HepG2 (cell line): ENCODE measurements around the gene PTPRD. TPM values are rescaled to one million over a fixed set of nuclear protein-coding genes. Genes with fewer than 3 reads are reported as not detected.

Experiments
- ATAC-seq: fragments of 200-7000 bp; cut with Tn5 transposase; 3 replicates; pipeline ENCODE4 v1.9.1; 2020; ENCODE audit warnings: mild to moderate bottlenecking, moderate library complexity
- BruUV-seq: library from RNA; stranded (reverse); fragments of 400-500 nt; replicated peaks from 2 replicates; lab custom pipeline; 2021; lab: Mats Ljungman, UMichigan
- CTCF ChIA-PET: fragments of 300-600 bp; formaldehyde crosslinking; extraction: SDS; loops from one replicate; lab custom pipeline; 2021; ENCODE audit warnings: low total read pairs, inconsistent platforms, low intra/inter-chr PET ratio; lab: Yijun Ruan, JAX
- POLR2A ChIA-PET: fragments of 350-600 bp; sonication (Branson Sonifier 250); formaldehyde crosslinking; loops from one replicate; lab custom pipeline; 2020; ENCODE audit warnings: antibody characterized with exemption, inconsistent platforms; lab: Yijun Ruan, JAX
- DNase-seq: peaks from one replicate; pipeline ENCODE4 v3.0.0-alpha.2; 2015; ENCODE audit warnings: low spot score
- FAIRE-seq: peaks from 3 replicates; lab custom pipeline; 2011; peaks lifted over from hg19 to GRCh38; lab: Jason Lieb, UNC
- H2AFZ ChIP-seq: one replicate; pipeline ENCODE4 v1.6.1; 2011; ENCODE audit warnings: low read length, inconsistent platforms
- H3K27ac ChIP-seq: fragments of 300-600 bp; 3 replicates; pipeline ENCODE4 v1.8.0; 2011; ENCODE audit warnings: mixed run types, mild to moderate bottlenecking, mixed read lengths, low read length, inconsistent platforms; ENCODE audit not compliant: insufficient read depth; ENCODE audit errors: extremely low read length
- H3K27me3 ChIP-seq, 2 experiments: fragments of 200-600 bp in 1 of 2; 2 replicates in 1 of 2; 3 replicates in 1 of 2; pipeline versions ENCODE4 v1.6.0 to v1.8.0; 2011; ENCODE audit warnings: low read length in 2 of 2, mild to moderate bottlenecking in 2 of 2, moderate library complexity in 2 of 2, inconsistent platforms in 1 of 2; ENCODE audit not compliant: insufficient read depth in 2 of 2, control insufficient read depth in 1 of 2
- H3K36me3 ChIP-seq, 2 experiments: fragments of 200-600 bp in 1 of 2; replicated peaks in 1 of 2; 2 replicates in 1 of 2; 3 replicates in 1 of 2; pipeline versions ENCODE4 v1.5.1 to v1.8.0; 2011; ENCODE audit warnings: low read length in 2 of 2, inconsistent platforms in 1 of 2; ENCODE audit not compliant: insufficient read depth in 2 of 2, control insufficient read depth in 1 of 2
- H3K4me1 ChIP-seq: 2 replicates; pipeline ENCODE4 v1.5.1; 2012; ENCODE audit warnings: low read length, inconsistent platforms; ENCODE audit not compliant: insufficient read depth
- H3K4me2 ChIP-seq: 2 replicates; pipeline ENCODE4 v1.6.0; 2011; ENCODE audit warnings: low read depth, low read length, inconsistent platforms
- H3K4me3 ChIP-seq, 3 experiments: fragments of 200-600 bp in 1 of 3; sonication (generic), shearing (Covaris generic) in 1 of 3; replicated peaks in 1 of 3; 2 replicates each; pipeline ENCODE4 v1.5.1; 2011 to 2016; ENCODE audit warnings: low read length in 3 of 3, inconsistent platforms in 2 of 3, low read depth in 2 of 3, mild to moderate bottlenecking in 2 of 3, control low read depth in 1 of 3, mixed read lengths in 1 of 3; ENCODE audit not compliant: insufficient read depth in 1 of 3
- H3K79me2 ChIP-seq: one replicate; pipeline ENCODE4 v1.6.1; 2011; ENCODE audit warnings: low read length, inconsistent platforms; ENCODE audit not compliant: insufficient read depth
- H3K9ac ChIP-seq: 2 replicates; pipeline ENCODE4 v1.6.0; 2011; ENCODE audit warnings: mild to moderate bottlenecking, low read depth, low read length, inconsistent platforms; ENCODE audit not compliant: insufficient read depth
- H3K9me3 ChIP-seq: 2 replicates; pipeline ENCODE4 v1.5.1; 2012; ENCODE audit warnings: mild to moderate bottlenecking, low read length
- H4K20me1 ChIP-seq: 2 replicates; pipeline ENCODE4 v1.6.0; 2011; ENCODE audit warnings: inconsistent platforms, mild to moderate bottlenecking, low read length, moderate library complexity; ENCODE audit not compliant: insufficient read depth
- ARNT2 ChIP-seq: sonication (generic); formaldehyde crosslinking; IDR thresholded peaks from 2 replicates; pipeline ENCODE4 v1.8.0; 2022; ENCODE audit warnings: mild to moderate bottlenecking, low read depth, missing genetic modification reagents, moderate library complexity
- CREB3 ChIP-seq: sonication (generic); formaldehyde crosslinking; IDR thresholded peaks from 2 replicates; pipeline ENCODE4 v1.5.0; 2020; ENCODE audit warnings: missing genetic modification reagents
- MED8 ChIP-seq: sonication (generic); formaldehyde crosslinking; IDR thresholded peaks from 2 replicates; pipeline ENCODE4 v1.8.1; 2023; ENCODE audit warnings: mild to moderate bottlenecking, missing genetic modification reagents; ENCODE audit not compliant: insufficient replicate concordance
- PCBP1 ChIP-seq: fragments of 200-400 bp; formaldehyde crosslinking; IDR thresholded peaks from 2 replicates; pipeline ENCODE4 v1.6.1; 2017; ENCODE audit warnings: mild to moderate bottlenecking, low read depth, low read length, borderline replicate concordance
- PHF5A ChIP-seq: IDR thresholded peaks from one replicate; pipeline ENCODE4 v1.6.1; 2018; ENCODE audit warnings: low read depth, missing genetic modification reagents; ENCODE audit not compliant: unreplicated experiment
- SRSF4 ChIP-seq: fragments of 200-400 bp; formaldehyde crosslinking; IDR thresholded peaks from one replicate; pipeline ENCODE4 v1.6.1; 2018; ENCODE audit warnings: mild to moderate bottlenecking, low read depth, low read length, moderate library complexity; ENCODE audit not compliant: poor library complexity, severe bottlenecking
- ZNF264 ChIP-seq: sonication (generic); formaldehyde crosslinking; IDR thresholded peaks from 2 replicates; pipeline ENCODE4 v1.4.0; 2020; ENCODE audit warnings: missing genetic modification reagents
- ZNF549 ChIP-seq: sonication (generic); formaldehyde crosslinking; IDR thresholded peaks from 2 replicates; pipeline ENCODE4 v1.5.0; 2020; ENCODE audit warnings: missing genetic modification reagents
- ZNF720 ChIP-seq: sonication (generic); formaldehyde crosslinking; IDR thresholded peaks from 2 replicates; pipeline ENCODE4 v1.4.0; 2020; ENCODE audit warnings: missing genetic modification reagents
- ZNF766 ChIP-seq: sonication (generic); formaldehyde crosslinking; IDR thresholded peaks from 2 replicates; pipeline ENCODE4 v1.5.0; 2020; ENCODE audit warnings: missing genetic modification reagents, borderline replicate concordance
- WGBS: methylation state at CpG from one replicate; pipeline ENCODE4 v1.1.6; 2017; ENCODE audit warnings: low lambda C conversion rate; 5-methylcytosine and 5-hydroxymethylcytosine counted together
- in situ Hi-C: cut with HindIII; loops from 2 replicates; pipeline ENCODE4 v1.10.0; 2017; ENCODE audit warnings: low pct_unique_long_range_greater_than_20kb; ENCODE audit not compliant: extremely low pct_ligation_motif_present
- intact Hi-C: fragments of 100-400 bp; cut with micrococcal nuclease; formaldehyde crosslinking; loops from one replicate; pipeline ENCODE4 v1.10.0; 2022; ENCODE audit not compliant: unreplicated experiment
- polyA plus RNA-seq, 8 experiments: library from polyadenylated mRNA; depleted of rRNA in 3 of 8; stranded (reverse) in 7 of 8; unstranded in 1 of 8; fragments of >200 nt; fragmentation: Illumina TruSeq in 4 of 8; extraction: Trizol in 4 of 8; gene quantifications; 2 replicates each; pipeline versions ENCODE4 v1.2.1 to v1.2.3, GENCODE V29; 2011 to 2016; ENCODE audit warnings: low read depth in 4 of 8, missing spikeins in 1 of 8, mixed read lengths in 1 of 8; ENCODE audit not compliant: insufficient read depth in 1 of 8
- total RNA-seq, 5 experiments: library from RNA; depleted of rRNA; stranded (reverse); fragments of >200 nt; fragmentation: Illumina TruSeq; extraction: Trizol; gene quantifications; 2 replicates each; pipeline ENCODE4 v1.2.3, GENCODE V29; 2016; ENCODE audit warnings: low read depth in 1 of 5
- TF ChIP-seq, protein P1 (sequence below): sonication (generic); formaldehyde crosslinking; IDR thresholded peaks from 2 replicates; pipeline ENCODE4 v1.4.0; 2020; ENCODE audit warnings: missing genetic modification reagents, borderline replicate concordance
- TF ChIP-seq, protein P2 (sequence below), 2 experiments: IDR thresholded peaks; 2 replicates each; pipeline ENCODE4 v1.6.1; 2011 to 2012; ENCODE audit warnings: low read length in 2 of 2, borderline replicate concordance in 1 of 2, low read depth in 1 of 2, mild to moderate bottlenecking in 1 of 2, moderate library complexity in 1 of 2

Gene PTPRD
- total and polyA plus RNA-seq, 2 of the 13 experiments (the other 11 are each of a cell fraction or from before 2014, with no cell fraction given), result 0.05 TPM; not detected in 1

DNA sequence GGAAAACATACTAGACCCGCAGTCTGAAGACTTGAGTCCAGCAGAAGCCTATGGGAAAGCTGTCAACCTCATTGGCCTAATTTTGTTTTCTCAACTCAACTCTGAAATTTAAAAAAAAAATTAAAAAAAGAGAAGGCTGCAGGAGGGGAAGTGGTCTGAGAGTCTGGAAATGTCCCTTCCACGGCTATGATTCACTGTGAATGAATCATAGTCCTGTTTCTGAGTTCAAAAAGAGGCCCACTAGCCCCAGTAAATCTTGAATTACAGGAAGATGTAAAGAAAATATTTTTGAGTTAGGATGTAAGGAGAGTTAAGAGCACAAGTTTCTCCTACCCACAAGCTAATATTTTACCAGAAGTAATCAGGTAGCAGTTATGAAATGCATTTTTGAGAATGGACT lies 2247.8 kb downstream of the PTPRD start (continued):
- TF ChIP-seq, protein P1, sequence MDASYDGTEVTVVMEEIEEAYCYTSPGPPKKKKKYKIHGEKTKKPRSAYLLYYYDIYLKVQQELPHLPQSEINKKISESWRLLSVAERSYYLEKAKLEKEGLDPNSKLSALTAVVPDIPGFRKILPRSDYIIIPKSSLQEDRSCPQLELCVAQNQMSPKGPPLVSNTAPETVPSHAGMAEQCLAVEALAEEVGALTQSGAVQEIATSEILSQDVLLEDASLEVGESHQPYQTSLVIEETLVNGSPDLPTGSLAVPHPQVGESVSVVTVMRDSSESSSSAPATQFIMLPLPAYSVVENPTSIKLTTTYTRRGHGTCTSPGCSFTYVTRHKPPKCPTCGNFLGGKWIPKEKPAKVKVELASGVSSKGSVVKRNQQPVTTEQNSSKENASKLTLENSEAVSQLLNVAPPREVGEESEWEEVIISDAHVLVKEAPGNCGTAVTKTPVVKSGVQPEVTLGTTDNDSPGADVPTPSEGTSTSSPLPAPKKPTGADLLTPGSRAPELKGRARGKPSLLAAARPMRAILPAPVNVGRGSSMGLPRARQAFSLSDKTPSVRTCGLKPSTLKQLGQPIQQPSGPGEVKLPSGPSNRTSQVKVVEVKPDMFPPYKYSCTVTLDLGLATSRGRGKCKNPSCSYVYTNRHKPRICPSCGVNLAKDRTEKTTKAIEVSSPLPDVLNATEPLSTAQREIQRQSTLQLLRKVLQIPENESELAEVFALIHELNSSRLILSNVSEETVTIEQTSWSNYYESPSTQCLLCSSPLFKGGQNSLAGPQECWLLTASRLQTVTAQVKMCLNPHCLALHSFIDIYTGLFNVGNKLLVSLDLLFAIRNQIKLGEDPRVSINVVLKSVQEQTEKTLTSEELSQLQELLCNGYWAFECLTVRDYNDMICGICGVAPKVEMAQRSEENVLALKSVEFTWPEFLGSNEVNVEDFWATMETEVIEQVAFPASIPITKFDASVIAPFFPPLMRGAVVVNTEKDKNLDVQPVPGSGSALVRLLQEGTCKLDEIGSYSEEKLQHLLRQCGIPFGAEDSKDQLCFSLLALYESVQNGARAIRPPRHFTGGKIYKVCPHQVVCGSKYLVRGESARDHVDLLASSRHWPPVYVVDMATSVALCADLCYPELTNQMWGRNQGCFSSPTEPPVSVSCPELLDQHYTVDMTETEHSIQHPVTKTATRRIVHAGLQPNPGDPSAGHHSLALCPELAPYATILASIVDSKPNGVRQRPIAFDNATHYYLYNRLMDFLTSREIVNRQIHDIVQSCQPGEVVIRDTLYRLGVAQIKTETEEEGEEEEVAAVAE (CRISPR knock-in tag), result no peak
- no peak for TF ChIP-seq ZNF766 (CRISPR knock-in tag)
- no peak for TF ChIP-seq PHF5A (CRISPR knock-in tag)
- no peak for TF ChIP-seq CREB3

DNA sequence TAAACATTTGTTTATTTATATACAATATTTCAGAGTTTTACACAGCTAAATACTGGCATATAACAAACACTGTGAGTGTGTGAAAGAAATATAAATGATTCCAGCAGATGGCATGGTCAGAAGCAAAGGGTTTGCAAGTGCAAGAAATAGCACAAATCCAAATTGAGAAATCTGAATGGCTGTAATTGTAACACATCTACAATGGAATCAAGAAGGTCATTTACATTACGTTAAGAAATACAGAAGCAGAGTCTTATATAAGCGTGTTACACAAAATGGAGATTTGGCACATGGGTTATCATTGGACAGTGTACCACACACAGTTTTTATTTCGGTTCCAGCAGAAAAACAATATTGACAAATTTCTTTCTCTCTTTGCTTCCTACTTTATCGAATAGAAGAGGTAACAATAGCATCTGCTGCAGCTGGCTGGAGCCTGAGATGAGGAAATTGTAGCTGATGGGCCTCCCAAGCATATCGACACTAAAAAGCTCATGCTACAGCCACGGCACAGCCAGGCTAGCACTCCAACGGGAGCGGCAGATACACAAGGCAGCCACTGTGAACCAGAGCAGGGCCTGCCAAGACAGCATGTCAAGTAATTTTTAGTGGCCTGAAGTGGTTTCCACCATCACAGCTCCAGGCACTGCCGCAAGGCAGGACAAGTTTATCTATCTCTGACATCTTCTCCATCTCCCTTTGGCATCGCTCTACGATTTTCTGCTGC lies 2248.6 kb downstream of the PTPRD start:
- BruUV-seq, result no TSS peak
- ATAC-seq (no peak), FAIRE-seq (no peak), DNase-seq (no peak)
- no peaks in the 10 kb centered on the region for H3K79me2 ChIP-seq
- in situ Hi-C loops (no loop called here), intact Hi-C loops (no loop called here)
- no peaks in the 10 kb centered on the region for H3K36me3 ChIP-seq
- H3K4me3 ChIP-seq, result no peak overlapping the region
- H3K27me3 ChIP-seq, result no peaks in the 10 kb centered on the region
- POLR2A ChIA-PET, result no interaction called here
- 59% methylated on average over 11 of the region's 11 CpGs for WGBS
- no peaks in the 10 kb centered on the region for H3K4me1 ChIP-seq
- H3K9me3 ChIP-seq, result peaks cover 96% of the 10 kb centered on the region
- no peak overlapping the region for H2AFZ ChIP-seq
- no peak overlapping the region for H3K4me2 ChIP-seq
- no peak overlapping the region for H3K27ac ChIP-seq
- CTCF ChIA-PET, result no interaction called here
- H4K20me1 ChIP-seq, result no peaks in the 10 kb centered on the region
- no peak overlapping the region for H3K9ac ChIP-seq
- TF ChIP-seq ARNT2 (CRISPR knock-in tag) (no peak), ZNF264 (CRISPR knock-in tag) (no peak), PCBP1 (no peak), SRSF4 (no peak), ZNF720 (CRISPR knock-in tag) (no peak), MED8 (CRISPR knock-in tag) (no peak), ZNF549 (no peak)
- TF ChIP-seq, protein P2, sequence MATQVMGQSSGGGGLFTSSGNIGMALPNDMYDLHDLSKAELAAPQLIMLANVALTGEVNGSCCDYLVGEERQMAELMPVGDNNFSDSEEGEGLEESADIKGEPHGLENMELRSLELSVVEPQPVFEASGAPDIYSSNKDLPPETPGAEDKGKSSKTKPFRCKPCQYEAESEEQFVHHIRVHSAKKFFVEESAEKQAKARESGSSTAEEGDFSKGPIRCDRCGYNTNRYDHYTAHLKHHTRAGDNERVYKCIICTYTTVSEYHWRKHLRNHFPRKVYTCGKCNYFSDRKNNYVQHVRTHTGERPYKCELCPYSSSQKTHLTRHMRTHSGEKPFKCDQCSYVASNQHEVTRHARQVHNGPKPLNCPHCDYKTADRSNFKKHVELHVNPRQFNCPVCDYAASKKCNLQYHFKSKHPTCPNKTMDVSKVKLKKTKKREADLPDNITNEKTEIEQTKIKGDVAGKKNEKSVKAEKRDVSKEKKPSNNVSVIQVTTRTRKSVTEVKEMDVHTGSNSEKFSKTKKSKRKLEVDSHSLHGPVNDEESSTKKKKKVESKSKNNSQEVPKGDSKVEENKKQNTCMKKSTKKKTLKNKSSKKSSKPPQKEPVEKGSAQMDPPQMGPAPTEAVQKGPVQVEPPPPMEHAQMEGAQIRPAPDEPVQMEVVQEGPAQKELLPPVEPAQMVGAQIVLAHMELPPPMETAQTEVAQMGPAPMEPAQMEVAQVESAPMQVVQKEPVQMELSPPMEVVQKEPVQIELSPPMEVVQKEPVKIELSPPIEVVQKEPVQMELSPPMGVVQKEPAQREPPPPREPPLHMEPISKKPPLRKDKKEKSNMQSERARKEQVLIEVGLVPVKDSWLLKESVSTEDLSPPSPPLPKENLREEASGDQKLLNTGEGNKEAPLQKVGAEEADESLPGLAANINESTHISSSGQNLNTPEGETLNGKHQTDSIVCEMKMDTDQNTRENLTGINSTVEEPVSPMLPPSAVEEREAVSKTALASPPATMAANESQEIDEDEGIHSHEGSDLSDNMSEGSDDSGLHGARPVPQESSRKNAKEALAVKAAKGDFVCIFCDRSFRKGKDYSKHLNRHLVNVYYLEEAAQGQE (IDR thresholded peaks at IDR 0.05; ENCODE audit: borderline replicate concordance in 1 of 2, low read depth in 1 of 2, low read length in 2 of 2), result no peak
